DOHH2 (cell line): ENCODE measurements around the gene ERFE.

Source experiments
- H3F3A ChIP-seq: fragments of 200-600 bp; sonication (generic), shearing (Covaris generic); 2 replicates; pipeline ENCODE4 v1.6.0; 2016; ENCODE audit warnings: antibody characterized with exemption, mild to moderate bottlenecking; ENCODE audit not compliant: control insufficient read depth, insufficient read depth
- H3K27ac ChIP-seq: fragments of 200-600 bp; sonication (generic); 2 replicates; pipeline ENCODE4 v1.5.1; 2014; ENCODE audit warnings: low read depth, mild to moderate bottlenecking, low read length, moderate library complexity
- H3K27me3 ChIP-seq: fragments of 200-600 bp; sonication (generic); 2 replicates; pipeline ENCODE4 v1.6.1; 2014; ENCODE audit warnings: mild to moderate bottlenecking, low read length, mixed read lengths; ENCODE audit not compliant: control insufficient read depth
- H3K36me3 ChIP-seq: fragments of 200-600 bp; sonication (generic); 2 replicates; pipeline ENCODE4 v1.6.1; 2014; ENCODE audit warnings: mild to moderate bottlenecking, low read length, moderate library complexity, mixed read lengths; ENCODE audit not compliant: control insufficient read depth
- H3K4me1 ChIP-seq: fragments of 200-600 bp; sonication (generic); 2 replicates; pipeline ENCODE4 v1.6.1; 2014; ENCODE audit warnings: mild to moderate bottlenecking, low read length, mixed read lengths; ENCODE audit not compliant: control insufficient read depth
- H3K4me2 ChIP-seq: fragments of 200-600 bp; sonication (generic); 2 replicates; pipeline ENCODE4 v1.6.0; 2014; ENCODE audit warnings: mild to moderate bottlenecking, low read length, moderate library complexity
- H3K4me3 ChIP-seq: fragments of 200-600 bp; sonication (generic); 2 replicates; pipeline ENCODE4 v1.5.1; 2014; ENCODE audit warnings: mild to moderate bottlenecking, low read length, mixed read lengths
- H3K79me2 ChIP-seq: fragments of 200-600 bp; sonication (generic); 2 replicates; pipeline ENCODE4 v1.6.1; 2014; ENCODE audit warnings: mild to moderate bottlenecking, low read length, mixed read lengths; ENCODE audit not compliant: control insufficient read depth
- H3K9me2 ChIP-seq: fragments of 200-600 bp; sonication (generic); replicated peaks from 2 replicates; pipeline ENCODE4 v1.6.1; 2014; ENCODE audit warnings: mild to moderate bottlenecking, low read length, mixed read lengths; ENCODE audit not compliant: control insufficient read depth
- H3K9me3 ChIP-seq: fragments of 200-600 bp; sonication (generic); 2 replicates; pipeline ENCODE4 v1.6.1; 2014; ENCODE audit warnings: antibody characterized with exemption, low read length, mixed read lengths; ENCODE audit not compliant: control insufficient read depth, insufficient read depth
- H4K20me1 ChIP-seq: fragments of 200-600 bp; sonication (generic); 2 replicates; pipeline ENCODE4 v1.6.0; 2014; ENCODE audit warnings: low read depth, mild to moderate bottlenecking, antibody characterized with exemption, low read length, moderate library complexity; ENCODE audit not compliant: control insufficient read depth, insufficient read depth
- EZH2phosphoT487 ChIP-seq: fragments of 200-600 bp; sonication (generic); IDR thresholded peaks from 2 replicates; pipeline ENCODE4 v1.6.1; 2017; ENCODE audit warnings: borderline replicate concordance, mild to moderate bottlenecking, antibody characterized with exemption, low read length, moderate library complexity, mixed read lengths
- TF ChIP-seq, protein P1 (sequence below): fragments of 200-600 bp; sonication (generic); IDR thresholded peaks from one replicate; pipeline ENCODE4 v1.5.1; 2014; ENCODE audit warnings: antibody characterized with exemption, mild to moderate bottlenecking, low read depth, low read length; ENCODE audit not compliant: poor library complexity, severe bottlenecking

Gene ERFE

DNA sequence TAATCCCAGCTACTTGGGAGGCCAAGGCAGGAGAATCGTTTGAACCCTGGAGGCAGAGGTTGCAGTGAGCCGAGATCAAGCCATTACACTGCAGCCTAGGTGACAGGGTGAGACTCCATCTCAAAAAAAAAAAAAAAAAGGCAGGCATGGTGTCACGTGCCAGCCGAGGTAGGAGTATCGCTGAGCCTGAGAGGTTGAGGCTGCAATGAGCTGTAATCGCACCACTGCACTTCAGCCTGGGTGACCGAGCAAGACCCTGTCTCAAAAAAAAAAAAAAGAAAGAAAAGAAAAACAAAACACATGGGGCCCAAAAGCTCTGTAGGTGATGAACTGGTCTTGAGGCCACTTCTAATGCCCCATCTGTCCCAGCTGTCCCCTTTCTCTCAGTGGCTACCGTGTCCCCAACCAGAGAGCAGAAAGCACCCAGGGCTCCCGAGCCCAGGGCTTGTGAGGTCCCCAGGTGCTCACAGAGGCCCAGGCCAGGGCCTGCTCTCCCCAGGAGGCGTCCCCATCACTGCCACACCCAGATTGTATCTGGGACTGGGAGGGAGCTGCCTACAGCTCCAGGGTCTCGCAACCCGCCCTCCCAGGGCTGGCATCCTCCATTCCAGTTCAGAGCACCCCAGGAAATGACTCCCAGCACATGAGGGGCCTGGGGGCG is 11.8 kb upstream of the ERFE start:
- no peak overlapping the region for H3K4me2 ChIP-seq
- no peak overlapping the region for H3K4me3 ChIP-seq
- no peaks in the 10 kb centered on the region for H3F3A ChIP-seq
- TF ChIP-seq, protein P1, sequence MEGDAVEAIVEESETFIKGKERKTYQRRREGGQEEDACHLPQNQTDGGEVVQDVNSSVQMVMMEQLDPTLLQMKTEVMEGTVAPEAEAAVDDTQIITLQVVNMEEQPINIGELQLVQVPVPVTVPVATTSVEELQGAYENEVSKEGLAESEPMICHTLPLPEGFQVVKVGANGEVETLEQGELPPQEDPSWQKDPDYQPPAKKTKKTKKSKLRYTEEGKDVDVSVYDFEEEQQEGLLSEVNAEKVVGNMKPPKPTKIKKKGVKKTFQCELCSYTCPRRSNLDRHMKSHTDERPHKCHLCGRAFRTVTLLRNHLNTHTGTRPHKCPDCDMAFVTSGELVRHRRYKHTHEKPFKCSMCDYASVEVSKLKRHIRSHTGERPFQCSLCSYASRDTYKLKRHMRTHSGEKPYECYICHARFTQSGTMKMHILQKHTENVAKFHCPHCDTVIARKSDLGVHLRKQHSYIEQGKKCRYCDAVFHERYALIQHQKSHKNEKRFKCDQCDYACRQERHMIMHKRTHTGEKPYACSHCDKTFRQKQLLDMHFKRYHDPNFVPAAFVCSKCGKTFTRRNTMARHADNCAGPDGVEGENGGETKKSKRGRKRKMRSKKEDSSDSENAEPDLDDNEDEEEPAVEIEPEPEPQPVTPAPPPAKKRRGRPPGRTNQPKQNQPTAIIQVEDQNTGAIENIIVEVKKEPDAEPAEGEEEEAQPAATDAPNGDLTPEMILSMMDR, result no peak
- TF ChIP-seq EZH2phosphoT487, result no peak
- H3K4me1 ChIP-seq, result peaks cover 6% of the 10 kb centered on the region
- no peaks in the 10 kb centered on the region for H3K9me2 ChIP-seq
- H3K79me2 ChIP-seq, result no peaks in the 10 kb centered on the region
- H3K27ac ChIP-seq, result no peak overlapping the region
- no peaks in the 10 kb centered on the region for H3K36me3 ChIP-seq
- H4K20me1 ChIP-seq, result no peaks in the 10 kb centered on the region
- H3K27me3 ChIP-seq, result no peaks in the 10 kb centered on the region
- H3K9me3 ChIP-seq, result no peaks in the 10 kb centered on the region

DNA sequence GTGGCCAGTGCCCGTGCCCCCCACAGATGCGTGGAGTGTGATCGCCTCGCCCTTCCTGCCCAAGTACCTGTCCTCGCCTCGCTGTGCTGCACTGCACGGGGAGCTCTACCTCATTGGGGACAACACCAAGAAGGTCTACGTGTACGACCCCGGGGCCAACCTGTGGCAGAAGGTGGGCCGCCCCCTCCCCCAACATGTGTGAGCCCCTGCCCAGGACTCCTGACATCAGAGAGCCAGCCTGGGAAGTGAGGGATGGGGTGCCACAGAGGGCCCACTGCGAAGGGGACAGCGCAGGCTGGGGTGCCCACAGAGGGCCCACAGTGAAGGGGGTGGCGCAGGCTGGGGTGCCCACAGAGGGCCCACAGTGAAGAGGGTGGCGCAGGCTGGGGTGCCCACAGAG is 9.8 kb upstream of the ERFE start:
- H3K27ac ChIP-seq, result no peak overlapping the region
- no peak for TF ChIP-seq EZH2phosphoT487
- TF ChIP-seq, protein P1, result no peak
- no peaks in the 10 kb centered on the region for H3F3A ChIP-seq
- H4K20me1 ChIP-seq, result no peaks in the 10 kb centered on the region
- no peak overlapping the region for H3K4me2 ChIP-seq
- H3K9me2 ChIP-seq, result no peaks in the 10 kb centered on the region
- H3K36me3 ChIP-seq, result no peaks in the 10 kb centered on the region
- H3K4me1 ChIP-seq, result peaks cover 6% of the 10 kb centered on the region
- H3K79me2 ChIP-seq, result no peaks in the 10 kb centered on the region
- H3K9me3 ChIP-seq, result no peaks in the 10 kb centered on the region
- no peaks in the 10 kb centered on the region for H3K27me3 ChIP-seq
- H3K4me3 ChIP-seq, result no peak overlapping the region

DNA sequence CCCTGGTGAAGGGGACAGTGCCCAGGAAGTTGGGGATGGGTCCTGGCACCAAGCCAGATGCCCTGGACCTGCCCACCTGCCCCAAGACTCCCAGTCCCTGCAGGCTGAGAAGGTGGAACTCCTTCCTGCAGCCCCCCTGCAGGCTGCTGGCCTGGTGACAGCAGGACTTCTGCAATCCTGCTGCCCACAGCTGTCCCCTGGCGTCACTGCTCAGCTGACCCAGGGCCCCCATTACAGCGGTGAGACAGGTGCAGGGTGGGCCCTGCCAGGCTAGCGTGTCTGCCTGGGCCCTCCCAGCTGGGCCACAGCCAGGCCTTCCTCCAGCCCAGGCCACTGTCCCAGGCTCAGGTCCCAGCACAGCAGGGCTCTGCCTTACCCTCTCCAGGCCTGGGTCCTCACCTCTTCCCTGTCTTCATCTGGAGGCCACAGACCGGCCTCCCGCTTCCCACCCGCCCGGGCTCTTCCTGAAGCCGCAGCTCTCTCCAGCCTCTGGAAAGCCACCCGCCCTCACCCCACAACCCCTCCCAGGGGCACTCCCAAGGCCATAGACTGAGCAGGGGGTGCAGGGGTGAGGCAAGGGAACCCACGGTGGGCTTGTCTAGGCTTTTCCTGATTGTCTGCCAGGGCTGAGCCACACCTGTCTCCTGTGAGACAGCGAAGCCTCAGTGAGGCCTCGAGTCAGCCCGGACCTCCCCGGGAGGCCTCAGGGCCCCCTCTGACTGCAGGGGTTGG is 8.8 kb upstream of the ERFE start:
- Histone ChIP-seq H3K27ac (no peak overlapping the region), H3K79me2 (no peaks in the 10 kb centered on the region), H3K36me3 (no peaks in the 10 kb centered on the region), H4K20me1 (no peaks in the 10 kb centered on the region), H3K4me1 (peaks cover 6% of the 10 kb centered on the region), H3K9me3 (no peaks in the 10 kb centered on the region; the same call in 1 of the 2 replicates), H3K9me2 (no peaks in the 10 kb centered on the region), H3K4me3 (no peak overlapping the region), H3K4me2 (no peak overlapping the region), H3K27me3 (no peaks in the 10 kb centered on the region), H3F3A (no peaks in the 10 kb centered on the region)
- no peak for TF ChIP-seq EZH2phosphoT487
- TF ChIP-seq, protein P1, result no peak
